MM.1S (cell line): ENCODE data around the gene MISP.

Experiments
- DNase-seq: peaks from one replicate; pipeline ENCODE4 v3.0.0-alpha.2; 2015
- H2AFZ ChIP-seq: fragments of 300-600 bp; sonication (generic); 2 replicates; pipeline ENCODE4 v1.6.0; 2016; ENCODE audit warnings: antibody characterized with exemption, low read length
- H3F3A ChIP-seq: fragments of 300-600 bp; sonication (generic); 2 replicates; pipeline ENCODE4 v1.6.1; 2016; ENCODE audit warnings: mild to moderate bottlenecking, antibody characterized with exemption, low read length, moderate library complexity, mixed read lengths; ENCODE audit not compliant: insufficient read depth
- H3K27ac ChIP-seq: fragments of 300-600 bp; sonication (generic); 2 replicates; pipeline ENCODE4 v1.5.1; 2016; ENCODE audit warnings: mild to moderate bottlenecking, low read length
- H3K27me3 ChIP-seq: fragments of 300-600 bp; sonication (generic); replicated peaks from 2 replicates; pipeline ENCODE4 v1.6.0; 2016; ENCODE audit warnings: low read length; ENCODE audit not compliant: insufficient read depth
- H3K36me3 ChIP-seq: fragments of 300-600 bp; sonication (generic); replicated peaks from 2 replicates; pipeline ENCODE4 v1.6.1; 2016; ENCODE audit warnings: mild to moderate bottlenecking, low read length, mixed read lengths; ENCODE audit not compliant: insufficient read depth
- H3K4me1 ChIP-seq: fragments of 300-600 bp; sonication (generic); 2 replicates; pipeline ENCODE4 v1.6.1; 2016; ENCODE audit warnings: low read length, mixed read lengths
- H3K4me2 ChIP-seq: fragments of 300-600 bp; sonication (generic); 2 replicates; pipeline ENCODE4 v1.6.0; 2016; ENCODE audit warnings: low read depth, low read length
- H3K4me3 ChIP-seq: fragments of 300-600 bp; sonication (generic); 2 replicates; pipeline ENCODE4 v1.5.1; 2016; ENCODE audit warnings: low read length, mixed read lengths
- H3K79me2 ChIP-seq: fragments of 300-600 bp; sonication (generic); 2 replicates; pipeline ENCODE4 v1.6.1; 2016; ENCODE audit warnings: mixed run types, low read length, mixed read lengths
- H3K9ac ChIP-seq: fragments of 300-600 bp; sonication (generic); 2 replicates; pipeline ENCODE4 v1.6.1; 2016; ENCODE audit warnings: low read length, mixed read lengths
- H3K9me2 ChIP-seq: fragments of 300-600 bp; sonication (generic); replicated peaks from 2 replicates; pipeline ENCODE4 v1.6.1; 2016; ENCODE audit warnings: mild to moderate bottlenecking, low read length, mixed read lengths; ENCODE audit not compliant: insufficient read depth
- H3K9me3 ChIP-seq: fragments of 300-600 bp; sonication (generic); replicated peaks from 2 replicates; pipeline ENCODE4 v1.6.1; 2016; ENCODE audit warnings: mild to moderate bottlenecking, low read length, mixed read lengths; ENCODE audit not compliant: insufficient read depth
- H4K20me1 ChIP-seq: fragments of 300-600 bp; sonication (generic); 2 replicates; pipeline ENCODE4 v1.6.1; 2016; ENCODE audit warnings: mild to moderate bottlenecking, low read length, moderate library complexity, mixed read lengths; ENCODE audit not compliant: insufficient read depth
- EZH2 ChIP-seq: fragments of 300-600 bp; sonication (generic); optimal IDR thresholded peaks from 2 replicates; pipeline ENCODE3; 2017; ENCODE audit warnings: low read depth, mild to moderate bottlenecking, antibody characterized with exemption, low read length, mixed read lengths
- EZH2phosphoT487 ChIP-seq: fragments of 300-600 bp; sonication (generic); IDR thresholded peaks from 2 replicates; pipeline ENCODE4 v1.6.1; 2018; ENCODE audit warnings: antibody characterized with exemption, low read length
- TF ChIP-seq, protein P1 (sequence below): fragments of 300-600 bp; sonication (generic); IDR thresholded peaks from 2 replicates; pipeline ENCODE4 v1.5.1; 2016; ENCODE audit warnings: antibody characterized with exemption, low read length, mixed read lengths

MISP gene

DNA sequence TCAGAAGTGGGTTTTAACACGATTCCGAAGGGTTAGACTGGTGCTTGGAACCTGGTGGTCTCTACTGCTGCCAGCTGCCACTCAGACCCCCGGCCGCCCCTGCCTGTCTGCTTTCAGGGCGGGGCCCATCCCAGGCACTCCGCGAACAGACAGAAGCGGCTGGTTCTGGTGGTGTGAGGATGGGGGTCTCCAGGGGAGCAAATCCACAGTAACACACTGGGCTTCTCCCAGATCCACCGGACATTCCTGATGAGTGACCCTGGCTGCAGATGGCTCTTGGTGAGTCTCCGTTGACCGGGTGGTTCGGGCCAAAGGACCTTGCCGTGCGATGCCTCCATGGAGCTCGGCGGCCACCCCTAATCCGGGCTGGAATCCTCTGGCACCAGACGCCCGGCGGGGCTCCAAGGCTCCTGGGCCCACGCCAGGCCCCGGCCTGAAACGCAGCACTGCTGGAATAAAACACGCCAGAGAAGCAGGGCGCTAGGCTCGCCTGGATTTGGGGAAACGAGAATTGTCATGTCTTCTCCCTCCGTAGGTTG, 44.2 kb downstream of the MISP start:
- H3K27ac ChIP-seq: no peak overlapping the region
- H3K9me2 ChIP-seq: no peaks in the 10 kb centered on the region
- no peak overlapping the region for H3K4me2 ChIP-seq
- peaks cover 22% of the 10 kb centered on the region for H4K20me1 ChIP-seq
- H2AFZ ChIP-seq: no peak overlapping the region
- no peak overlapping the region for H3K4me3 ChIP-seq
- no peak for DNase-seq
- H3K36me3 ChIP-seq: peaks cover 8% of the 10 kb centered on the region
- TF ChIP-seq EZH2phosphoT487 (no peak), EZH2 (no peak)
- TF ChIP-seq, protein P1, sequence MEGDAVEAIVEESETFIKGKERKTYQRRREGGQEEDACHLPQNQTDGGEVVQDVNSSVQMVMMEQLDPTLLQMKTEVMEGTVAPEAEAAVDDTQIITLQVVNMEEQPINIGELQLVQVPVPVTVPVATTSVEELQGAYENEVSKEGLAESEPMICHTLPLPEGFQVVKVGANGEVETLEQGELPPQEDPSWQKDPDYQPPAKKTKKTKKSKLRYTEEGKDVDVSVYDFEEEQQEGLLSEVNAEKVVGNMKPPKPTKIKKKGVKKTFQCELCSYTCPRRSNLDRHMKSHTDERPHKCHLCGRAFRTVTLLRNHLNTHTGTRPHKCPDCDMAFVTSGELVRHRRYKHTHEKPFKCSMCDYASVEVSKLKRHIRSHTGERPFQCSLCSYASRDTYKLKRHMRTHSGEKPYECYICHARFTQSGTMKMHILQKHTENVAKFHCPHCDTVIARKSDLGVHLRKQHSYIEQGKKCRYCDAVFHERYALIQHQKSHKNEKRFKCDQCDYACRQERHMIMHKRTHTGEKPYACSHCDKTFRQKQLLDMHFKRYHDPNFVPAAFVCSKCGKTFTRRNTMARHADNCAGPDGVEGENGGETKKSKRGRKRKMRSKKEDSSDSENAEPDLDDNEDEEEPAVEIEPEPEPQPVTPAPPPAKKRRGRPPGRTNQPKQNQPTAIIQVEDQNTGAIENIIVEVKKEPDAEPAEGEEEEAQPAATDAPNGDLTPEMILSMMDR: no peak
- H3K9ac ChIP-seq: no peak overlapping the region
- no peaks in the 10 kb centered on the region for H3F3A ChIP-seq
- H3K27me3 ChIP-seq: peaks cover 3% of the 10 kb centered on the region; the same call in 1 of the 2 replicates
- peaks cover 26% of the 10 kb centered on the region for H3K79me2 ChIP-seq
- H3K4me1 ChIP-seq: peaks cover 9% of the 10 kb centered on the region
- no peaks in the 10 kb centered on the region for H3K9me3 ChIP-seq

DNA sequence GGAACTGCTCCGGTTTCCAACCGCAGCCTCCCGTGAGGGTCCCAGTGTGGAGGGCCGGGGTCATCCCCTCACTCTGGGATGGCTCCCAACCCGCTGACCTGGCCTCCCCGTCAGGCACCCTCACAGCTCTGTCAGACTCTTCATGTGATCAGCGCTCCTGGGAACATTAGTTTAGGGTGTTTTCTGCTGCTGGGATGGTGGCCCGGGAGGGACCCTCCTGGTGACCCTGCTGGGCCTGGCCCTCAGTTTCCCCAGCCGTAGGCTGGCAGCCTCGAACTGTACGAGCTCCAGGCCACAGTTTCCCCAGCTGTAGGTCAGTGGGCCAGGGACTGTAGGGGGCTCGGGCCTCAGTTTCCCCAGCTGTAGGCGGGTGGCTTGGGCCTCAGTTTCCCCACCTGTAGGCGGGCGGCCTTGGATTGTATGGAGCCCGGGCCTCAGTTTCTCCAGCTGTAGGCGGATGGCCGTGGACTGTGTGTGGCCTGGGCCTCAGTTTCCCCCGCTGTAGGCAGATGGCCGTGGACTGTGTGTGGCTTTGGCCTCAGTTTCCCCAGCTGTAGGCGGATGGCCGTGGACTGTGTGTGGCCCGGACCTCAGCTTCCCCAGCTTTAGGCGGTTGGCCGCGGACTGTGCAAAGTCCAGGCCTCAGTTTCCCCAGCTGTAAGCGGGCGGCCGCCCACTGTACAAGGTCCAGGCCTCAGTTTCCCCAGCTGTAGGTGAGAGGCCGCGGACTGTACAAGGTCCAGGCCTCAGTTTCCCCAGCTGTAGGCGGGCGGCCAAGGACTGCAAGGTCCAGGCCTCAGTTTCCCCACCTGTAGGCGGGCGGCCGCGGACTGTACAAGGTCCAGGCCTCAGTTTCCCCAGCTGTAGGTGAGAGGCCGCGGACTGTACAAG, 45.0 kb downstream of the MISP start:
- Histone ChIP-seq H3K36me3 (peaks cover 15% of the 10 kb centered on the region), H3K79me2 (peaks cover 34% of the 10 kb centered on the region), H3K9me3 (no peaks in the 10 kb centered on the region), H3K4me1 (peaks cover 9% of the 10 kb centered on the region), H3K9me2 (no peaks in the 10 kb centered on the region), H3K9ac (peak overlapping the region; percentile 80; the same call in 1 of the 2 replicates), H3K27ac (no peak overlapping the region), H4K20me1 (peaks cover 30% of the 10 kb centered on the region), H2AFZ (peak overlapping the region; percentile 99), H3F3A (no peaks in the 10 kb centered on the region), H3K4me2 (peak overlapping the region; percentile 93), H3K4me3 (peak overlapping the region; percentile 88), H3K27me3 (peaks cover 3% of the 10 kb centered on the region; the same call in 1 of the 2 replicates)
- no peak for DNase-seq
- TF ChIP-seq EZH2: no peak

DNA sequence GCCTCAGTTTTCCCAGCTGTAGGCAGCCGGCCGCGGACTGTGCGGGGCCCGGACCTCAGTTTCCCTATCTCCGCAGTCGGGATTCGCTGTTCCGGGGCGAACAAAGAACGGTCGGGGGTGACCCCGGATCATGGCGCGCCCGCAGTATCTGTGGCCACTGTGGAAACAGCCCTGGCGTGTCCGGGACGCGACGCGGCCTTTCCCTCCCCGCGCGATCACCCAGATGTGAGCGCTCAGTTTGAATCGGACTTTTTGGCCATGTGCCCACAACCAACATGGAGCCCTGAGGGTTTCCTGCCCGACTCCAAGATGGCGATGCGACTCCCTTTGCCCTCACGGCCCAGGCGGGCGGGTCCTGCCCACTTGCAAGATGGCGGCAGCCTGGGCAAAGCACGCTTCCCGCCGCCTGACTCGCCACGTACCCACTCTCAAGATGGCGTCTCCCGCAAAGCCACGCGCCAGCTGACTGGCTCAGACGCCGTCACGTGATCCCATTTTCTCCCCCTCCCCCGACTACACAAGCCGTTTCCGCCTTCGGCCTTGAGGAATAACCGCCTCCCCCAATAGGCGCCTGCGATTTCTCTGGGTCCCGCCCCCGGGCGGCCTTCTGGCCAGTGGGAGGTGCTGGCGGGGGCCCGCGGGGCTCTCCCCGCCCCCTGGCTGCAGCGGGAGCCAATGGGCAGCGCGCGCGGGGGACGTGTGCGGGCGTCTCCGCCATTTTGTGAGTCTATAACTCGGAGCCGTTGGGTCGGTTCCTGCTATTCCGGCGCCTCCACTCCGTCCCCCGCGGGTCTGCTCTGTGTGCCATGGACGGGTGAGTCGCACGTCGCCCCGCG, 46.0 kb downstream of the MISP start, which contains the start of gene PTBP1:
Gene PTBP1 (plus strand): TSS at position 761 of the 836 bp plus-strand sequence. CDS start 46 bp downstream, at position 807.
- Histone ChIP-seq H4K20me1 (peaks cover 40% of the 10 kb centered on the region), H3K9me3 (no peaks in the 10 kb centered on the region), H3K27me3 (0 out of 2 replicates have a peak, but pooled peaks cover 3% of the 10 kb centered on the region), H3K4me2 (peak within 1 kb of the TSS; percentile 93), H3K9me2 (no peaks in the 10 kb centered on the region), H3K9ac (peak within 1 kb of the TSS; percentile 80), H3F3A (no peaks in the 10 kb centered on the region), H3K27ac (peak within 1 kb of the TSS; percentile 53; the same call in 1 of the 2 replicates), H3K79me2 (peaks cover 44% of the 10 kb centered on the region), H3K4me1 (peaks cover 9% of the 10 kb centered on the region), H2AFZ (peak within 1 kb of the TSS; percentile 99), H3K4me3 (peak within 1 kb of the TSS; percentile 88), H3K36me3 (peaks cover 24% of the 10 kb centered on the region)
- no peak for TF ChIP-seq EZH2phosphoT487
- TF ChIP-seq, protein P1: no peak
- TF ChIP-seq EZH2: no peak
- DNase-seq: peak; percentile 100
